DOHH2 (cell line): ENCODE data around the gene DNAAF5.

Experiments
- EZH2phosphoT487 ChIP-seq: fragments of 200-600 bp; sonication (generic); IDR thresholded peaks from 2 replicates; pipeline ENCODE4 v1.6.1; 2017; ENCODE audit warnings: borderline replicate concordance, mild to moderate bottlenecking, antibody characterized with exemption, low read length, moderate library complexity, mixed read lengths
- TF ChIP-seq, protein P1 (sequence below): fragments of 200-600 bp; sonication (generic); IDR thresholded peaks from one replicate; pipeline ENCODE4 v1.5.1; 2014; ENCODE audit warnings: antibody characterized with exemption, mild to moderate bottlenecking, low read depth, low read length; ENCODE audit not compliant: poor library complexity, severe bottlenecking

GRCh38 chr7:778968-779451 lies 52.5 kb downstream of the DNAAF5 start:
- TF ChIP-seq, protein P1, sequence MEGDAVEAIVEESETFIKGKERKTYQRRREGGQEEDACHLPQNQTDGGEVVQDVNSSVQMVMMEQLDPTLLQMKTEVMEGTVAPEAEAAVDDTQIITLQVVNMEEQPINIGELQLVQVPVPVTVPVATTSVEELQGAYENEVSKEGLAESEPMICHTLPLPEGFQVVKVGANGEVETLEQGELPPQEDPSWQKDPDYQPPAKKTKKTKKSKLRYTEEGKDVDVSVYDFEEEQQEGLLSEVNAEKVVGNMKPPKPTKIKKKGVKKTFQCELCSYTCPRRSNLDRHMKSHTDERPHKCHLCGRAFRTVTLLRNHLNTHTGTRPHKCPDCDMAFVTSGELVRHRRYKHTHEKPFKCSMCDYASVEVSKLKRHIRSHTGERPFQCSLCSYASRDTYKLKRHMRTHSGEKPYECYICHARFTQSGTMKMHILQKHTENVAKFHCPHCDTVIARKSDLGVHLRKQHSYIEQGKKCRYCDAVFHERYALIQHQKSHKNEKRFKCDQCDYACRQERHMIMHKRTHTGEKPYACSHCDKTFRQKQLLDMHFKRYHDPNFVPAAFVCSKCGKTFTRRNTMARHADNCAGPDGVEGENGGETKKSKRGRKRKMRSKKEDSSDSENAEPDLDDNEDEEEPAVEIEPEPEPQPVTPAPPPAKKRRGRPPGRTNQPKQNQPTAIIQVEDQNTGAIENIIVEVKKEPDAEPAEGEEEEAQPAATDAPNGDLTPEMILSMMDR, result no peak
- TF ChIP-seq EZH2phosphoT487, result no peak
